GM23248 (cell line): ENCODE measurements around the gene TDRD7. TPM values are rescaled to one million over a fixed set of nuclear protein-coding genes. Genes with fewer than 3 reads are reported as not detected.

Experiments used
- DNase-seq: peaks from one replicate; pipeline ENCODE4 v3.0.0-alpha.2; 2015
- H2AFZ ChIP-seq: fragments of 200-600 bp; sonication (generic); 2 replicates; pipeline ENCODE4 v1.6.1; 2016; ENCODE audit warnings: antibody characterized with exemption
- H3F3A ChIP-seq: fragments of 200-600 bp; sonication (generic); 2 replicates; pipeline ENCODE4 v1.6.1; 2016; ENCODE audit warnings: mild to moderate bottlenecking, antibody characterized with exemption, mixed run types; ENCODE audit not compliant: insufficient read depth
- H3K27ac ChIP-seq: fragments of 200-600 bp; sonication (generic); 2 replicates; pipeline ENCODE4 v1.5.1; 2016; ENCODE audit warnings: mild to moderate bottlenecking
- H3K27me3 ChIP-seq: fragments of 200-600 bp; sonication (generic); replicated peaks from 2 replicates; pipeline ENCODE4 v1.6.1; 2016; ENCODE audit warnings: mild to moderate bottlenecking; ENCODE audit not compliant: insufficient read depth
- H3K36me3 ChIP-seq: fragments of 200-600 bp; sonication (generic); 2 replicates; pipeline ENCODE4 v1.6.1; 2016; ENCODE audit warnings: low read depth, mild to moderate bottlenecking
- H3K4me1 ChIP-seq: fragments of 200-600 bp; sonication (generic); 2 replicates; pipeline ENCODE4 v1.6.1; 2016; ENCODE audit warnings: mild to moderate bottlenecking; ENCODE audit not compliant: insufficient read depth
- H3K4me2 ChIP-seq: fragments of 200-600 bp; sonication (generic); one replicate; pipeline ENCODE4 v1.6.1; 2016; ENCODE audit warnings: mild to moderate bottlenecking; ENCODE audit not compliant: unreplicated experiment
- H3K4me3 ChIP-seq: fragments of 200-600 bp; sonication (generic); 2 replicates; pipeline ENCODE4 v1.5.1; 2016; ENCODE audit warnings: mild to moderate bottlenecking
- H3K79me2 ChIP-seq: fragments of 200-600 bp; sonication (generic); 2 replicates; pipeline ENCODE4 v1.6.1; 2016; ENCODE audit warnings: mild to moderate bottlenecking; ENCODE audit not compliant: insufficient read depth
- H3K9ac ChIP-seq: fragments of 200-600 bp; sonication (generic); 2 replicates; pipeline ENCODE4 v1.6.1; 2016; ENCODE audit warnings: mild to moderate bottlenecking
- H3K9me2 ChIP-seq: fragments of 200-600 bp; sonication (generic); 2 replicates; pipeline ENCODE4 v1.6.1; 2016; ENCODE audit warnings: mixed run types, mild to moderate bottlenecking, moderate library complexity; ENCODE audit not compliant: insufficient read depth
- H3K9me3 ChIP-seq: fragments of 200-600 bp; sonication (generic); one replicate; pipeline ENCODE4 v1.6.1; 2017; ENCODE audit warnings: low read depth
- H4K20me1 ChIP-seq: fragments of 200-600 bp; sonication (generic); 2 replicates; pipeline ENCODE4 v1.6.0; 2016; ENCODE audit not compliant: insufficient read depth
- EZH2 ChIP-seq: fragments of 200-600 bp; sonication (generic); IDR thresholded peaks from 2 replicates; pipeline ENCODE4 v1.6.1; 2018; ENCODE audit warnings: antibody characterized with exemption, mild to moderate bottlenecking; ENCODE audit not compliant: insufficient read depth, poor library complexity, severe bottlenecking
- EZH2phosphoT487 ChIP-seq: fragments of 200-600 bp; sonication (generic); IDR thresholded peaks from 2 replicates; pipeline ENCODE4 v1.6.1; 2018; ENCODE audit warnings: antibody characterized with exemption, moderate library complexity, mild to moderate bottlenecking, low read depth; ENCODE audit not compliant: insufficient read depth
- WGBS, 2 experiments: methylation state at CpG; one replicate each; pipeline ENCODE4 v1.1.6; 2015 to 2017; ENCODE audit warnings: low lambda C conversion rate in 2 of 2, low coverage in 1 of 2; ENCODE audit errors: missing lambda C conversion rate in 2 of 2; 5-methylcytosine and 5-hydroxymethylcytosine counted together
- in situ Hi-C: fragments of 300-500 bp; cut with MboI; formaldehyde crosslinking; loops from 2 replicates; pipeline ENCODE4 v1.15.0; 2020
- polyA plus RNA-seq: library from polyadenylated mRNA; unstranded; fragments of >200 nt; fragmentation: Nextera tagmentation; extraction: Ambion mirVana; gene quantifications from 2 replicates; pipeline ENCODE4 v1.2.1, GENCODE V29; 2016
- total RNA-seq: library from RNA; depleted of rRNA; stranded (reverse); fragments of >200 nt; shearing (Covaris generic); gene quantifications from 2 replicates; pipeline ENCODE4 v1.2.3, GENCODE V29; 2014

Gene TDRD7
- total and polyA plus RNA-seq, 2 experiments from 2014 or later = 4.9 to 6.6 TPM

DNA sequence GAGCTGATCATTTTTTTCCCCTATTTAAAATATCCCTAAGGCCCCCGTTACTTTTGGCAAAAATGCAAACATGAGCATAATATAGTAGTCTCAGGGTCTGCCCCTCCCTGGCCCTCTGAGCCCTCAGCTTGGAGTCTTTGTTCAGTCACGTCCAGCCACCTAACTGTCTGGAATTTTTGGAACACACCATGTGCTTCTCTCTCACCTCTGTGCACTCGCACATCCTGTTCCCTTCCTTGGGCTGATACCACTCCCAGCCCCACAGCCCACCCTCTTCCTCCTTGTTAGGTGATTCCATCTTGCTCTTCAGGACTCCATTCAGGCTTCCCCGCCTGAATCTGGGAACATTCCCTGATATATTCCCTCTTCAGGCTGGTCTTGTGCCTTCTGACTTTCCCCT lies 16.0 kb downstream of the TDRD7 start:
- H3K36me3 ChIP-seq = no peaks in the 10 kb centered on the region
- H3K27me3 ChIP-seq = no peaks in the 10 kb centered on the region
- H3K9ac ChIP-seq = no peak overlapping the region
- in situ Hi-C loops = no loop called here
- no peak overlapping the region for H3K4me3 ChIP-seq
- H3K4me1 ChIP-seq = no peaks in the 10 kb centered on the region
- H3F3A ChIP-seq = no peaks in the 10 kb centered on the region
- no peaks in the 10 kb centered on the region for H3K9me3 ChIP-seq
- no peaks in the 10 kb centered on the region for H4K20me1 ChIP-seq
- H3K79me2 ChIP-seq = 0 out of 2 replicates have a peak, but pooled peaks cover 3% of the 10 kb centered on the region
- H2AFZ ChIP-seq = no peak overlapping the region
- H3K9me2 ChIP-seq = no peaks in the 10 kb centered on the region
- no peak for TF ChIP-seq EZH2
- no peak for TF ChIP-seq EZH2phosphoT487
- H3K4me2 ChIP-seq = no peak overlapping the region
- WGBS, 2 experiments = 89 to 90% methylated on average over 3 to 4 of the region's 4 CpGs
- DNase-seq = no peak
- no peak overlapping the region for H3K27ac ChIP-seq

DNA sequence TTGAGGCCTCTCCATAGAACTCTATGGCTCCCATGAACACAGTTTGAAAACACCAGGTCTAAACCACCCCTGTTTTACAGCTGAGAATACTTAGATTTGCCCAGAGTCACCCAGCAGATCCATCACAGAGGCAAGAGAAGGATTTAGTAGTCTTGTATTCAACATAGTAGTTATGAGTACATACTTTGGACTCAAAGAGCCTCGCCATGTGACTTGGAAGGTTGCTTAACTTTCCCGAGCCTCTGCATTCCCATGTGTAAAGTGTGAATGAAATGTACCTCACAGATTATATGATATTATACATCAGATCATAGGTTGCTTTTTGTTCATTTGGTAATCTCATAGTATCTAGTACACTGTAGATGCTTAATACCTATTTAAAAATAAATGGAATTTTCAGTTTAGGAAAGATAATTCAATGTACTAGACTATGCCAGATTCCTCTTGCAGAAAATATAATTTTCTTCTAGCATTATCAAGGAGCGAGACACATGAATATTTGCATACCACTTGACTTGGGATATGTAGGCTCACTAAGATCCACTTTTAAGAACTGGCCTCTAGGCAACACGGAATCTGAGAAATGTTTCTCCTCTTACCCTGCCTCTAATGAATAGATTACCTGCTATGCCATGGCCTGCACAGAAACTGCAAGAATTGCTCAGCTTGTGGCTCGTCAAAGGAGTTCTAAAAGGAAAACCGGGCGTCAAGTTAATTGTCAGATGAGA lies 18.6 kb downstream of the TDRD7 start:
- no peak overlapping the region for H3K4me3 ChIP-seq
- TF ChIP-seq EZH2phosphoT487 = no peak
- no peak for TF ChIP-seq EZH2
- DNase-seq = no peak
- H3K9me2 ChIP-seq = no peaks in the 10 kb centered on the region
- no peak overlapping the region for H3K27ac ChIP-seq
- WGBS, 2 experiments = 88 to 93% methylated on average over 7 of the region's 7 CpGs
- H3F3A ChIP-seq = no peaks in the 10 kb centered on the region
- in situ Hi-C loops = loop anchor here (10.0 kb wide), 1 partner anchor 56 kb away; no protein-coding TSS in a partner anchor
- no peaks in the 10 kb centered on the region for H3K4me1 ChIP-seq
- no peak overlapping the region for H3K4me2 ChIP-seq
- H3K79me2 ChIP-seq = 0 out of 2 replicates have a peak, but pooled peaks cover under 1% of the 10 kb centered on the region
- H3K9me3 ChIP-seq = no peaks in the 10 kb centered on the region
- H2AFZ ChIP-seq = no peak overlapping the region
- no peaks in the 10 kb centered on the region for H3K27me3 ChIP-seq
- no peaks in the 10 kb centered on the region for H4K20me1 ChIP-seq
- H3K36me3 ChIP-seq = no peaks in the 10 kb centered on the region
- no peak overlapping the region for H3K9ac ChIP-seq

DNA sequence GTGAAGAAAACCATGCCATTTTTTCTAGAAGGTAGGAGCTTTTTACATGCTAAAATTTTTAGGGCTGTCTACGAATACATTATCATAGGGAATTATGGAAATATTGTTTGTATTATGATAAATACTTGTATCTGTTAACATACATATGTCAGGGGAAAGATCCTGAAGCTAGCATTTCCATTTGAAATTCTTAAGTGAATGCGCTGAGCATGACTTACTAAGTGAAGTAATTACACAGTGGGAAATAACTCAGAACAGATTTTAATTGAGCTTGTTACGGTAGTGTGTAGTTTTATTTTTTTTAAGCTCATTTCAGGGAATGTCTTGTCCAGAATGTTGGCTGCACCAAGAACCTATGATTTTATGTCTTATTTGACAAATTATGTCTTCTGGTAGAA lies 19.1 kb downstream of the TDRD7 start:
- WGBS, 2 experiments = 89 to 97% methylated on average over 3 of the region's 3 CpGs
- Histone ChIP-seq H3K4me1 (no peaks in the 10 kb centered on the region), H3F3A (no peaks in the 10 kb centered on the region), H2AFZ (no peak overlapping the region), H3K9ac (no peak overlapping the region), H3K27ac (no peak overlapping the region), H3K9me2 (no peaks in the 10 kb centered on the region), H3K9me3 (no peaks in the 10 kb centered on the region), H3K79me2 (no peaks in the 10 kb centered on the region), H3K36me3 (no peaks in the 10 kb centered on the region), H3K4me3 (no peak overlapping the region), H4K20me1 (no peaks in the 10 kb centered on the region), H3K4me2 (no peak overlapping the region), H3K27me3 (no peaks in the 10 kb centered on the region)
- in situ Hi-C loops = loop anchor here (10.0 kb wide), 1 partner anchor 56 kb away; no protein-coding TSS in a partner anchor
- DNase-seq = no peak
- TF ChIP-seq EZH2phosphoT487 (no peak), EZH2 (no peak)

DNA sequence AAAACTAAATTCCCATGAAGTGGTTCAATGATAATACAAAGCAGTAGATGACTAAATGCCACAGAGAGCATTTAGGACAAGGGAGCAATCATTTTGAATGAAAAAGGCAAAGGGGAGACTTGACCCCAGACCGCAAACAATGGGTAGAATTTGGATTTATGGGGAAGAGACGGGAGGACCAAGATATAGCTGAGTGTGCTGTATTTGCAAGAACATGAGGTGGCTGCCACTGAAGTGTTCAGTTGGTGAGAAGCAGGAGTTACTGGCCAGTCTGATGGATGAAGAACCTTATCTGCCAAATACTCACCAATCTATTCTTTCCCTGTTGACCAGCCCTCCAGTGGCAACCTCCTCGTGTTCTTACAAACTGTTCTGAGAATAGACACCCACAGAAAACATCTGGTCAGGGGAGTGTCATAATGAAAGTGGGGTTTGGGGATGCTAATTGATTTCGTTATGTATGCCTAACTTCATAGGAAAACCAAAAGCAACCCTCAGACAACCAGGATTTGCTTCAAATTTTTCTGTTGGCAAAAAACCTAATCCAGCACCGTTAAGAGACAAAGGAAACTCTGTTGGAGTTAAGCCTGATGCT lies 19.8 kb downstream of the TDRD7 start:
- Histone ChIP-seq H2AFZ (no peak overlapping the region), H3K36me3 (no peaks in the 10 kb centered on the region), H3K4me2 (no peak overlapping the region), H3K9ac (no peak overlapping the region), H4K20me1 (no peaks in the 10 kb centered on the region), H3K79me2 (no peaks in the 10 kb centered on the region), H3K4me1 (no peaks in the 10 kb centered on the region), H3K27me3 (no peaks in the 10 kb centered on the region), H3K9me2 (no peaks in the 10 kb centered on the region), H3K9me3 (no peaks in the 10 kb centered on the region), H3K4me3 (no peak overlapping the region), H3F3A (no peaks in the 10 kb centered on the region), H3K27ac (no peak overlapping the region)
- DNase-seq = no peak
- in situ Hi-C loops = loop anchor here (10.0 kb wide), 1 partner anchor 57 kb away; no protein-coding TSS in a partner anchor
- no peak for TF ChIP-seq EZH2
- TF ChIP-seq EZH2phosphoT487 = no peak
- 78 to 81% methylated on average over 5 of the region's 5 CpGs for WGBS, 2 experiments
